Fibroblast of lung (primary cell): ENCODE results near the gene AK5.

Experiments used
- CTCF ChIP-seq, 2 donors: IDR thresholded peaks in 1 of 2; conservative IDR thresholded peaks in 1 of 2; 1 replicate in 1 of 2; 2 replicates in 1 of 2; pipeline ENCODE4 v1.5.1; 2011 to 2012; ENCODE audit warnings: low read length in 2 of 2, control low read depth in 1 of 2, inconsistent platforms in 1 of 2, low read depth in 1 of 2, mild to moderate bottlenecking in 1 of 2
- EZH2 ChIP-seq: IDR thresholded peaks from 2 replicates; pipeline ENCODE4 v1.5.1; 2012; ENCODE audit warnings: low read length, control low read depth, mild to moderate bottlenecking; ENCODE audit errors: missing control alignments

- no peak for TF ChIP-seq CTCF (conservative IDR thresholded peaks at IDR 0.05 in 1 of 2, IDR thresholded peaks at IDR 0.05 in 1 of 2; ENCODE audit: low read depth in 1 of 2, low read length in 2 of 2)
- no peak for TF ChIP-seq EZH2
Measured at GRCh38 chr1:77316006-77316405, 34.2 kb downstream of the AK5 start.
